Left kidney (tissue), 2 donors: ENCODE data around the gene TECTB. TPM values are rescaled to one million over a fixed set of nuclear protein-coding genes. Genes with fewer than 3 reads are reported as not detected.

Experiments
- DNase-seq: peaks from one replicate; pipeline ENCODE4 v3.0.0-alpha.2; 2013
- polyA plus RNA-seq: library from polyadenylated mRNA; unstranded; fragments of 120-200 nt; gene quantifications from one replicate; pipeline ENCODE4 v1.2.1, GENCODE V29; 2013; ENCODE audit not compliant: insufficient read length

TECTB gene
- polyA plus RNA-seq, 1 donor: not detected

DNA sequence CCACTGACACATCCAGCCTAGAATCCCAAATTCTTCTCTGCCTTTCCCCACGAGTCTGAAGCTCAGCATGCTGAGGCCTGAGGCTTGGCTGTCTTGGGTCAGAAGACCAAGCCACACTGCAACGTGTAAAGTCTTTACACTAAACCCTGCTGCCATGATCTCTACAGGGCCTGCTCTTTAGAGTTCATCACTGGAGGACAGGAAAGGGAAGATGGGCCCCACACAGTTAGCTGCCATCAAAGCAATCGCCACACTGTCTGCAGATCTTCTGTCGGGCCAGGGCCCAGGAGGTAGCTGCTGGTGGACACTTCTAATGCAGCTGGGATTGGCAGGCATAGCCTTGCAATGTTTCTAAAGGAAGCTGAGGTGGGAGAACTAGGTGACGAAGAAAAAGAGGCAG lies 8.4 kb upstream of the TECTB start:
- DNase-seq: no peak

GRCh38 chr10:112275512-112276245 lies 7.5 kb upstream of the TECTB start:
- no peak for DNase-seq

DNA sequence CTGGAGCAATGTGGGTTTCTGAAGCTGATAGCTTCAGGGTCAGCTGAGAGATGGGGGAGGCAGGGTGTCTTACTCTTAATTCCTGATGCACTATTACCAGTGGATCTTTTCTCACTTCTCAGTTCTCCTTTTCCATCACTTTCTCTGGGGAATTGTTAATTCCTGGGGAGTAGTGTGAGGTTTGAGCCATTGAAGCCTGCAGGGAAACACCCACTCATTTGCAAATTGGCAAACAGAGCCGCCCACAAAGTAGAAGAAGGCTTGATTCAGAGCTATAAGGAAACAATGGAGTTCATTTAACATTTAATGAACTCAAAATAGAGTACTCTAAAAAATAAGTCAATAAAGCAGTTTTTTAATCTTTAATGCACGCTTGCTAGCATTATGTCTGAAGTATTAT lies 4.3 kb upstream of the TECTB start:
- DNase-seq: no peak

DNA sequence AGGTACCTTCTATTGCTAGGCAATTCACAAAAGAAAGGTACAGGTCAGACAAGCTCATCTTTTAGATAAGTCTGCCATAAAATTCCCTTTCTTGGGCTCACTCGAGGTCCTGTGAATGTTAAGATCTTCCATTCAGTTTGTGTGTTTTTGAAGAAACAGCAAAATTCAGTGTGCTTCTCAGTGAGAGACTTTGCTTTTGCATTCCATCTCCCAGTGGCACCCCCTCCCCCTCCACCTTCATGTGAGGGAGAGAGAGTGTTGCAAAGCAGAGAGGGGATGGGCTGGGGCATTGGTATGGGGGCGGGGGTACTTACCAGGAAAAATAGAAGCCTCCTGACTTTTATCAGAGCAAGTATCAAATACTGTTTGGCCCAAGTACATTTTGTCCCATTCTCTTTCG lies 3.8 kb upstream of the TECTB start:
- no peak for DNase-seq

DNA sequence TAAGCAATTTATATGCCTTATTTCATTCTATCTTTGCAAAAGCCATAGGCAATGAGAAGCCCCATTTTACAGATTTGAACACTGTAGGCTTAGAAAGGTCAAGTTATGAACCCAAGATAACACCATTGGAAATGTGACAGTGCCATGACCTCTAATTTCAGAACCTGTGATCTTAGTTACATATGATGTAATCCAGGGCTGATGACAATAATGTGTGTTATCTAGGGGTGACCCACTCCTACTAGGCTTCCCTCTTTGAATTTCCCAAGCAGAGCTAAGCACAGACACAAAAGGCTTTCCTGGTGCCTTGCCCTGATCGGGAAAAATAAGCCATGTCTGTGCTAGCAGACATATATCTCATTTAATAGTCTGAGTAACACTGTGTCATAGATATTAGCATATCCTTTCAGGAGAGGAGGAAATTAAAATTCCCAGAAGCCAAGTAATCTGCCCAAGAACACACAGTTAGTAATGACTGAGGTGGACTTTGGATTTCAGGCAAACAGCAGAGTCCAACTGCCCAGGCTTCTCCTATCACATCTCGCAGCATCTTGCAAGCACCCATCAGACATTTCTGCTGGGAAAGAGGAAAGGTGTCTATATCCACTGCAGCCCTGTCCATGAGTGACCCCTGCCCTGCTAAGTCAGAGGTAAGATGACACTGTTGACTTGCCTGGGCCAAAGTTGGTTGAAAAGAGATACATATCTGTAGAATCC lies 2.8 kb upstream of the TECTB start:
- DNase-seq: no peak

GRCh38 chr10:112282086-112282485 lies 1.1 kb upstream of the TECTB start:
- no peak for DNase-seq

DNA sequence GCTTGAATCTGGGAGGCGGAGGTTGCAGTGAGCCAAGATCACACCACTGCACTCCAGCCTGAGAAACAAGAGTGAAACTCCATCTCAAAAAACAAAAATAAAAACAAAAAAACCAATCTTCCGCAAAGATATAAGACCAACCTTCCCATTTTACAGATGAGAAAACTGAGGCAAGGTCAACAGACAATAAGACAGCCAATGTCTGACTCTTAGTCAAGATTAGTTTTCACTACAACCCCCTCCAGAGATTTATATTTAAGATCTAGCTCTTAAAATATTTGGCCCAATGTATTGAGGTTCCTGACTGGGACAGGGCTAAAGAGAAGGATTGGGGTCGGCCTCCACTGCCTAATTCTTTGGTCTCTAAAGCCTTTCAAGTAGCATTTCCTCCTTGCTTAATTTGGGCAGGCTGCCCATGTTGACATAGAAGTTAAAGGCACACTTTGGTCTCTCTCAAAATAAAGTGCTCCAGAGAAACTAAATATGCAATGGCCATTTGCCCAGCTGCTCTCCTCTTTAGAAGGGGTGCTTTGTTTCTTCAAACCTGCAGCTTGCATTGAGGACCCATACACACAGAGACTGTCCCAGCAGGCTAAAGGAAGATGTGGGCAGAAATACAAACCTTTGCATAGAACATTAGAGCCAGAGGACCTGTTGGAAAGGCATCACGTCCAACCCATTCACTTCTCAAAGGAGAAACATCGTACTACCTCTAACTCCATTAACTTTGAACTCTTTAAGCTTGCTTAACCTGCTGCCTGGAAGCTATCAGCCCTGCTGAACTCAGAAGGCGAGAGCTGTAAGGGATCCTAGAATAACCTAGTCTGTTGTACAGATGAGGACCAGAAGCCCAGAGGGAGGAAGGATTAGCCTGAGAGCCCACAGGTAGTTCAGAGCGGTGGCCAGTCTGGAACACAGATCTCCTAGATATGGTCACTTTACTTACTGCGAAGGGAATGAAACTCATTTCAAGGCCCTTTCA lies 3.9 kb downstream of the TECTB start:
- DNase-seq: no peak

- no peak for DNase-seq
Measured at GRCh38 chr10:112287844-112288243, 4.6 kb downstream of the TECTB start.

- DNase-seq: no peak
Measured at GRCh38 chr10:112288486-112288885, 5.3 kb downstream of the TECTB start.

- no peak for DNase-seq
Measured at GRCh38 chr10:112289373-112290053, 6.3 kb downstream of the TECTB start.

- no peak for DNase-seq
Measured at GRCh38 chr10:112290054-112290373, 6.8 kb downstream of the TECTB start.

DNA sequence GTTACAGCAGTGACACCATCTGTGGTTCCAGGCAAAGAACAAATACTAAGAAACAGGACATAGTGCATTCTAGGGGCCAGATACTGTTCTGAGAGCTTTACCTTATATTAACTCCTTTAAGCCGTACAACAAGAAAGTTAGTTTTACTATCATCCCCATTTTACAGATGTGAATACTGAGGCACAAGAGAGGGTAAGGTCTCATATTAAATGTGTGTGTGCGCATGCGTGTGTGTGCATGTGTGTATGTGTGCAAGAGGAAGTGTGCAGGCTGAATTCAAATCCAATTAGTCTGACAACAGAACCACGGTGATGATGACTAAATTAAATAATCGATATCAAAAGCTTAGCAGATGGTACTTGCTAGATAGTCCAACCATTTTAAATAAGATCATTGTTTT lies 11.0 kb downstream of the TECTB start:
- DNase-seq: no peak

DNA sequence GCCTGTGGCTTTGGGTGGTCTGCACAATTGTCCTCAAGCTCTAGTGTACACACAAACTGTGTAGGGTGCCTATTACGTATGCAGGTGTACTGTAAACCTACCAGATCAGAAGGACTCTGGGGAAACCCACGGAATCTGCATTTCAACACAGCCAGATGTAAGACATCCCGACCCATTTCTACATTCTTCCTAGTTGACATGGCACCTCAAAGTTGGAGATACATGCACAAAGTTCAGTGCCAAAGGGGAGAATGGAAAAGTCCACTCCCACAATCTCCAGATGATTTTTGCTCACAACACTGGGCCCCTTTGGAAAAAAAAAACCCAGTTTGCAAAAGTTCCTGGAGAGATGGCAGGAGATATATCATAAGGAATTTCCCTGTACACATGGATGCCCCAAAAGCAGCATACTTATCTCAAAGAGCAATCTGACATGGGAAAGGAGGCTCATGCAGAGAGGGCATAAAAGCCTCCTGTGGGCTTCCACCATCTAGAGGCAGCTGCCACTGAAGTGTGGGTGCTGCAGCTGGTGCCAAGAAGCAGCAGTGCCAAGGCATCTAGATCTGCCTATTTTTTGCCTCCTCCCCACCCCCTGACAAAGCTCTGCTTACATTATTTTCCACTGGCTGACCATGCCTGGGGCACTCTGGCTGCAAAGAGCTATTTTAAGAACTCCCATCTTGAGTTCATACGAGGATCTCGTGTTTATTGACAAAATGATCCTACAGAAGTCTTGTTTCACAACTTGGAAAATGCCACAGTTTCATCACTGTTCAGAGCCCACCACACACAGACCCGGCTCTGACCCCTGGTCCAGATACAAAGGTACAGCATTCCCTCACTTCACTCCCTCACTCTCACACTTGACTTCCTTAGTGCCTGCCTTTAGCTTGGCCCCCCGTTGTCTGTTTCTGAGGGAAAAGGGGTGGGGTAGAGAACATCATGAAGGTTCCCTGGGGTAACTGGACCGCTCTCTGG lies 12.9 kb downstream of the TECTB start:
- no peak for DNase-seq

DNA sequence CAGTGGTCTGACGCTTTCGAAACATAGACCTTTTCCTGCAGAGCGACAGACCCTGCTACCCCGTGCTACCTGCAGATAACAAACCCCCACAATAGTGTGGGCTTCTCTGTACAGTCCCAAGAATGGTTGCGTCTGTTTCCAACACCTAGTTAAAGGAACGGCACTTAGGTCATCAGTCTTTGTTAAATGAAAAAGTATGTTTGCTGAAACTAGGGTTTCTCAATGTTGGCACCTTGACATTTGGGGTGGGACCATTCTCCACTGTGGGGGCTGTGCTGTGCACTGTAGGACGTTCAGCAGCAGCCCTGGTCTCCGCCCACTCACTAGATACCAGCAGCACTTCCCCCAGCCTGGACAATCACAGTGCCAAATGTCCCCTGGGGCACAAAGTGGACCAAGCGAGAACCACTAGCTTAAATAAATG lies 13.7 kb downstream of the TECTB start:
- no peak for DNase-seq

DNA sequence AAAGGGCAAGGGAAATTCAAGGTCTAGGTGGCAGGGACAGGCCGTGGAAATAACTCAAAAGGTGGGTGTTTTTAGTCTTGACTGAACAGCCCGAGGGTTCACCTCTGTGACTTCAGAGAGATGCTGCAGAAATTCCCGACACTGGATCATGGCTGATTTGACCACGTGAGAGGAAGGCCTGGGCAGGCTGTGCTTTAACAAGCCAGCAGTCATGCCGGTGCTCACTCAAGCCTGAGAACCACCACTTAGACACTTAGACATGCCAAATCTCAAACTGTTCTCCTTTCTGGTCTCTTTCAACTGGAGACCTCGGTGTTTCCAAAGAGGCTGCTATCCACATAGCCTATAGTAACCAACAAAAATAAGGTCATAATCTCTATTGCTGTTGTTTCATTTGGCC lies 15.4 kb downstream of the TECTB start:
- DNase-seq: no peak

DNA sequence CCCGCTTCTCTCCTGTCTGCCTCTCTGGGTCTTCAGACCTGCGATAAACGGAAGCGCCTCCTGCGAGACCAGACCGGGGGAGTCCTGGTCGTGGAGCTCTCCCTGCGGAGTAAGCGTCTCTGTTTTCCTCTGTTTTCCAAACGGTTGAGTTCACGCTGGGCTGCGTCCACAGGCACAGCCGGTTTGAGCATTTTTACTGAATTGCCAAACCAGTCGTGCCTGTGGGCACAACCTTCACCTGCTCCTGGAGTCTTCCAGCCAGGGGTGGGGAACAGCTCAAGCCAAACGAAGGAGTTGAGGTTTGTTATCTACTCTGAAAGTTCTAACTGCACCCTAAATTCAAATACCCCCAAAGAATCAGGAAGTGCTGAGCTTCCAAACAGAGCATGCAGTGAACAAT lies 16.3 kb downstream of the TECTB start:
- DNase-seq: no peak

DNA sequence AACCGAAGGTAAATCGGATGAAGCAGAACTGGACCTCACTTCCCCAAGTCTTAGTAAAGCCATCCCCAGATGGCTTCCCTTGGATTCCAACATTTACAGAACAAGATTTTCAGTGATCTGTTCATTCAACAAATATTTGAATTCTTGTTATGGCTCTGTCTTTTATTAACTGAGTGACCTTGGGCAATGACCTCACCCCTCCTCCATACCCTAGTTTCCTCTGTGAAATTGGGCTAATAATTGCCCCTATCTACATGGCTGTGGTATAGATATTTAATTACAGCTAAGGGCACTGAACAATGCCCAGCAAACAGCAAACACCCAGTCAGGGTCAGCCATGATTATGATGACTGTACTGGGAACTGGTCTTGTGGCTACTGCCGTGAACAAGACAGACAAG lies 19.1 kb downstream of the TECTB start:
- DNase-seq: no peak

DNA sequence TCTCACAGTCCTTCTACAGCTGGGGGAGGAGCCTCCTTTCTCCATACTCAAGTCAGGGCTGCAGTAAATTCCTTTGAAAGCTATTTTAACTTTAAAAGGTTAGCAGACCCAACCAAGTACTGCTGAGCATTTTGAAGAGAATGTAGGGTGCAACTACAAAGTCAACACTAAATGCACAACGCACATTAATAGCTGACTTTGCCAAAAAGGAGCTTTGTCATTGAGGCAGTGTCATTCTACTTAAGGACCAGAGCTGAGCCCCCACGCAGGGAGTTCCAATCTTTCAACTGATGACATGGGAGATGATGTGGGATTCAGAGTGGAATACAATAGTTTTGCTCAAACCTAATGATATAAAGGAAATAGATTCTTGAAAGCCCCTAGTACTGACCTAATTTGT lies 20.3 kb downstream of the TECTB start:
- no peak for DNase-seq

GRCh38 chr10:112304267-112304859 lies 21.2 kb downstream of the TECTB start:
- no peak for DNase-seq

DNA sequence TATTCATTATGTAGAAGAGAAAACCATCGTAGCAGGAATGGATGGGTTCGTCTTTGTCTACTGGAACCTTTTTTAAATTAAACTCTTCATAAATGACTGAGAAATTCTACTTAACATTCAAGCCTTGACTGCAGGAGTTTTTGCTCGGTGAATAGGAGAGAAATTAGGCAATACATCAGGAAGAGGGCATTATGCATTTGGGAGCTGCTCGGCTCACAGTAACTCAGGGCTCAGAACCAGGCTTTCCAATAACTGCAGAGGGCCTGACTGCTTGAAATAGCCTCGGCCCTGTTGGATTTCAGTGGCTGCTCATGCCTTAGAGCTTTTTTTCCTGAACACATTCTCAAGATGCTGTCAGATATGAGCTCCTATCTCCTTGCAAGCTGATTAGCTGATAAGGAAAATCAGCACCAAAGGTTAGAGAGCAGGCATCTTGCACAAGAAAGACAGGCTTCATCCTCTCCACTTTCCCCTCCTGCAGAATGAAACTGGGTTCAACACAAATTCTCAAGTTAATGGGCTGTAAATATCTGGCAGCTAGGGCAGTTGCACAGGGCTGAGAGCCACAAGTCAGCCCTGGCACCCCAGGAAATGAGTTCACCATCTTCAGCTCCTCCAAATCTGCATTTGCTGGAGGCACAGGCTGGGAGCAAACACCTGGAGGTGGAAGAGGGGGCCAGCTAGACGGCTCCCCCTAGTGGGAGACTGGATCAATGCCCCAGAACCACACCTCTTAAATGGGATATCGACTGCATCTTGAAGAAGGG lies 24.3 kb downstream of the TECTB start:
- DNase-seq: no peak
